ENCODE measurements around the gene SBF2.
"Not testable (repeated sequence)": the region's sequence is repeated elsewhere in the genome, so short reads cannot be mapped to it uniquely, and the experiment has no call there.

GRCh38 chr11:9987303-9987702 is 306.7 kb downstream of the SBF2 start:
- TF ChIP-seq CTCF, EZH2phosphoT487 (IDR thresholded peaks at IDR 0.05; ENCODE audit: low read length): not testable (repeated sequence)
